CD4-positive, alpha-beta T cell (primary cell): ENCODE results near the gene FBLN7. TPM values are rescaled to one million over a fixed set of nuclear protein-coding genes. Genes with fewer than 3 reads are reported as not detected.

ENCODE experiments used
- ATAC-seq: fragments of 200-7000 bp; cut with Tn5 transposase; one replicate; pipeline ENCODE4 v1.10.0; 2022; ENCODE audit warnings: mild to moderate bottlenecking; ENCODE audit not compliant: poor library complexity
- CTCF ChIA-PET: fragments of 350-600 bp; sonication (Branson Sonifier 250); formaldehyde crosslinking; loops from one replicate; lab custom pipeline; 2021; ENCODE audit warnings: antibody characterized with exemption, inconsistent platforms; lab: Charles Lee
- POLR2A ChIA-PET: fragments of 350-600 bp; sonication (Branson Sonifier 250); formaldehyde crosslinking; loops from one replicate; lab custom pipeline; 2021; ENCODE audit warnings: antibody characterized with exemption, inconsistent platforms; lab: Charles Lee
- DNase-seq, 14 experiments: peaks; one replicate each; pipeline ENCODE4 v3.0.0-alpha.2; 2013 to 2020; ENCODE audit warnings: mixed read lengths in 2 of 14
- H3K27ac ChIP-seq, 2 donors: one replicate each; pipeline versions ENCODE4 v1.5.1 to v1.7.0; 2013; ENCODE audit warnings: low read length in 2 of 2, low read depth in 1 of 2, mild to moderate bottlenecking in 1 of 2
- H3K27me3 ChIP-seq, 2 experiments: 1 replicate in 1 of 2; 2 replicates in 1 of 2; pipeline versions ENCODE4 v1.6.1 to v1.7.0; 2013; ENCODE audit warnings: low read length in 2 of 2, control low read depth in 1 of 2, mild to moderate bottlenecking in 1 of 2, moderate library complexity in 1 of 2; ENCODE audit not compliant: insufficient read depth in 2 of 2, control insufficient read depth in 1 of 2
- H3K36me3 ChIP-seq: one replicate; pipeline ENCODE4 v1.6.1; 2013; ENCODE audit warnings: low read length, control low read depth; ENCODE audit not compliant: insufficient read depth
- H3K4me1 ChIP-seq: one replicate; pipeline ENCODE4 v1.6.1; 2013; ENCODE audit warnings: low read length, control low read depth; ENCODE audit not compliant: insufficient read depth
- H3K4me3 ChIP-seq: one replicate; pipeline ENCODE4 v1.5.1; 2013; ENCODE audit warnings: mild to moderate bottlenecking, low read length, moderate library complexity
- H3K9me3 ChIP-seq, 2 experiments: 1 replicate in 1 of 2; 2 replicates in 1 of 2; pipeline versions ENCODE4 v1.6.1 to v1.7.0; 2013; ENCODE audit warnings: low read length in 2 of 2, mild to moderate bottlenecking in 2 of 2, control low read depth in 1 of 2, moderate library complexity in 1 of 2; ENCODE audit not compliant: control insufficient read depth in 1 of 2, insufficient read depth in 1 of 2
- H3K27ac Mint-ChIP-seq: one replicate; pipeline ENCODE4 v1.8.0; 2020; ENCODE audit warnings: mixed read lengths
- H3K27me3 Mint-ChIP-seq: one replicate; pipeline ENCODE4 v1.8.0; 2021; ENCODE audit warnings: mixed read lengths
- H3K36me3 Mint-ChIP-seq: one replicate; pipeline ENCODE4 v1.8.0; 2021; ENCODE audit warnings: low read depth, mixed read lengths
- H3K4me1 Mint-ChIP-seq: one replicate; pipeline ENCODE4 v1.8.0; 2021; ENCODE audit warnings: low read depth, mixed read lengths
- H3K4me3 Mint-ChIP-seq: one replicate; pipeline ENCODE4 v1.8.0; 2020; ENCODE audit warnings: mild to moderate bottlenecking, mixed read lengths
- H3K9me3 Mint-ChIP-seq: one replicate; pipeline ENCODE4 v1.8.0; 2020; ENCODE audit warnings: mixed read lengths
- intact Hi-C, 2 experiments: fragments of 100-400 bp; cut with DNase I in 1 of 2; cut with micrococcal nuclease in 1 of 2; formaldehyde crosslinking; loops; one replicate each; pipeline versions ENCODE4 v1.15.1 to v1.9.0; 2023 to 2025; cut with DNase I, micrococcal nuclease
- total RNA-seq, 174 experiments: library from RNA in 2 of 174; stranded (reverse) in 2 of 174; gene quantifications; one replicate each; pipeline ENCODE4 v1.2.3 and lab custom pipeline; 2021 to 2026
- TF ChIP-seq, protein P1 (sequence below): fragments of 200-600 bp; IDR thresholded peaks from one replicate; pipeline ENCODE4 v1.8.0; 2022; ENCODE audit warnings: antibody characterized with exemption, mild to moderate bottlenecking

The FBLN7 gene
- total RNA-seq, 2 experiments from 2014 or later = 27.0 to 27.2 TPM

DNA sequence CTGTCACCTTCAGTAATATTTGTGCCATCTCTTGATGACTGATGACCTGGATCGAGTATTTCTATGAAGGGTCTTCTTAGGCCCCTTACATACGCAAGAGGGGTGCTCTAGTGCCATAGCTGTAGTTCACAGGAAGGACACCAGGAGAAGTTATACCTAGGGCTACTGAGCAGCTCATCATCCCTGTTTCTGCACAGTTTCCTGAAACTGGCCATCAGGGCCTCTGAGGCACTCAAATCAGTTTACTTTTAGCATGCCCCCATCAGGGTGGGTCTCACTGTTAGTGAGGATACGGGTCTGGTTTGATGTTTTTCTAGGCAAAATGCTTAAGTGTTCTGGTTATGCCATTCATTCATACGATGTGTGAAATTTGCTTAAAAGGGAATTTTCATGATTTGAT is 20.0 kb upstream of the FBLN7 start:
- Mint-ChIP-seq H3K4me1 (no peaks in the 10 kb centered on the region), H3K27me3 (no peaks in the 10 kb centered on the region), H3K9me3 (no peaks in the 10 kb centered on the region), H3K27ac (no peak overlapping the region), H3K36me3 (peaks cover 38% of the 10 kb centered on the region), H3K4me3 (no peak overlapping the region)
- H3K4me3 ChIP-seq = no peak overlapping the region
- ATAC-seq (no peak), DNase-seq (no peak)
- H3K36me3 ChIP-seq = peaks cover 14% of the 10 kb centered on the region
- no peaks in the 10 kb centered on the region for H3K27me3 ChIP-seq
- no peak overlapping the region for H3K27ac ChIP-seq
- CTCF ChIA-PET = interaction anchor here (2.1 kb wide), 1 partner anchor 136 kb away, joined by 5 read pairs; the partner anchor contains the start of gene ZC3H8
- intact Hi-C loops = no loop called here
- TF ChIP-seq, protein P1, sequence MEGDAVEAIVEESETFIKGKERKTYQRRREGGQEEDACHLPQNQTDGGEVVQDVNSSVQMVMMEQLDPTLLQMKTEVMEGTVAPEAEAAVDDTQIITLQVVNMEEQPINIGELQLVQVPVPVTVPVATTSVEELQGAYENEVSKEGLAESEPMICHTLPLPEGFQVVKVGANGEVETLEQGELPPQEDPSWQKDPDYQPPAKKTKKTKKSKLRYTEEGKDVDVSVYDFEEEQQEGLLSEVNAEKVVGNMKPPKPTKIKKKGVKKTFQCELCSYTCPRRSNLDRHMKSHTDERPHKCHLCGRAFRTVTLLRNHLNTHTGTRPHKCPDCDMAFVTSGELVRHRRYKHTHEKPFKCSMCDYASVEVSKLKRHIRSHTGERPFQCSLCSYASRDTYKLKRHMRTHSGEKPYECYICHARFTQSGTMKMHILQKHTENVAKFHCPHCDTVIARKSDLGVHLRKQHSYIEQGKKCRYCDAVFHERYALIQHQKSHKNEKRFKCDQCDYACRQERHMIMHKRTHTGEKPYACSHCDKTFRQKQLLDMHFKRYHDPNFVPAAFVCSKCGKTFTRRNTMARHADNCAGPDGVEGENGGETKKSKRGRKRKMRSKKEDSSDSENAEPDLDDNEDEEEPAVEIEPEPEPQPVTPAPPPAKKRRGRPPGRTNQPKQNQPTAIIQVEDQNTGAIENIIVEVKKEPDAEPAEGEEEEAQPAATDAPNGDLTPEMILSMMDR = no peak
- no peaks in the 10 kb centered on the region for H3K4me1 ChIP-seq
- H3K9me3 ChIP-seq = no peaks in the 10 kb centered on the region
- POLR2A ChIA-PET = no interaction called here

DNA sequence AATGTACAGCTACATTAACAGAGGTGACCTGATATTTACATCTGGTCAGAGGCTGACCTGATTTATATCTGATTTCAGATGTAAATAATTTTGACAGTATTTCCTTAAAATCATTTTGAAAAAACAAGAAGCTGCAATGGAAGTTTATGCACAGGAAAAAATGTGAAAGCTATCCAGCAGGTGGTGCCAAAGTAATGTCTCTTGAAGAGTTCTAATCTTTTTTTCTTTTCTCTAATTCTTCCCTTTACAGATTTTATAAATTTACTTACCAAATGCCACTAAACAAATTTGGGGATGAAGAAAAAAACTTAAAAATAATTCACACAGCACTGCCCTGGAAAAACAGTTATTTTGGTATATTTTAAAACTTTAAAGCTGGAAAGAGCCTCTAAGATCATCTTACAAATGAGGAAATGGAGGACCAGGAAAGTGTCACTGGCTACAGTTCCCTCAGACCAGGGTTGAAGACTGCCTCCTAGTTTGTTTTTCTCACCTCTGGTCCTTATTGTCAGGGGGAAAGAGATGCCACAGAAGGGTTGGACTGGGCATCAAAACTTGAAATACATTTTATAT is 16.4 kb upstream of the FBLN7 start:
- Mint-ChIP-seq H3K27ac (peak overlapping the region; percentile 35), H3K9me3 (no peaks in the 10 kb centered on the region), H3K4me3 (no peak overlapping the region), H3K36me3 (peaks cover 28% of the 10 kb centered on the region), H3K27me3 (no peaks in the 10 kb centered on the region), H3K4me1 (no peaks in the 10 kb centered on the region)
- H3K9me3 ChIP-seq = no peaks in the 10 kb centered on the region
- H3K27me3 ChIP-seq = no peaks in the 10 kb centered on the region
- H3K36me3 ChIP-seq = peaks cover 12% of the 10 kb centered on the region
- no peak overlapping the region for H3K27ac ChIP-seq
- no peaks in the 10 kb centered on the region for H3K4me1 ChIP-seq
- ATAC-seq (no peak), DNase-seq (peak in 11 of 14 experiments; percentile 20 to 76 (median 45))
- intact Hi-C loops = loop anchor here (1.0 to 10.0 kb wide), 6 partner anchors 36 to 463 kb away; partner anchors contain the start of gene CHCHD5 (in 1 of the 2)
- POLR2A ChIA-PET = interaction anchor here (0.8 to 1.2 kb wide), 6 partner anchors 34 to 153 kb away, joined by 3 to 7 read pairs (median 4); partner anchors contain the start of gene ZC3H8
- CTCF ChIA-PET = interaction anchor here (0.5 to 2.1 kb wide), 18 partner anchors 11 to 464 kb away, joined by 3 to 16 read pairs (median 4); partner anchors contain the start of genes ZC3H6 and ZC3H8
- H3K4me3 ChIP-seq = no peak overlapping the region
- TF ChIP-seq, protein P1 = peak; percentile 80

DNA sequence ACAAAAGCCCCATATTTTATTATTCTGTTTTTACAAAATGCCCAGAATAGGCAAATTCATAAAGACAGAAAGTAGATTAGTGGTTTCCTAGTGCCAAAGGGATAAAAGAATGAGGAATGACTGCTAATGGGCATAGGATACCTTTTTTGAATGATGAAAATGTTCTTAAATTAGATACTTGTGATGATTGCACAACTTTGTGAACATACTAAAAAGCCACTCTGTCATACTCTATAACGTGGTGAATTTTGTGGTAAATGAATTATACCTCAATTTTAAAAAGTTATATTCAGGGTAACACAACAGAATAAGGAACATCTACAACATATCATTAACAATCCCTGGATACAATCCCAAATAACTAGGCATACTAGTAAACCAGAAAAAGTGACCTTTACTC is 9.1 kb upstream of the FBLN7 start:
- POLR2A ChIA-PET = no interaction called here
- Histone ChIP-seq H3K4me3 (no peak overlapping the region), H3K27ac (no peak overlapping the region), H3K36me3 (no peaks in the 10 kb centered on the region), H3K9me3 (peaks cover 4 to 7% of the 10 kb centered on the region in 2 experiments), H3K27me3 (no peaks in the 10 kb centered on the region), H3K4me1 (no peaks in the 10 kb centered on the region)
- ATAC-seq = no peak
- H3K4me3 Mint-ChIP-seq = no peak overlapping the region
- intact Hi-C loops = loop anchor here in 1 of 2 experiments (10.0 kb wide), 1 partner anchor 456 kb away; the partner anchor contains the start of gene CHCHD5
- peaks cover 5% of the 10 kb centered on the region for H3K4me1 Mint-ChIP-seq
- peaks cover 6% of the 10 kb centered on the region for H3K9me3 Mint-ChIP-seq
- no peak for DNase-seq
- H3K36me3 Mint-ChIP-seq = peaks cover 4% of the 10 kb centered on the region
- no peaks in the 10 kb centered on the region for H3K27me3 Mint-ChIP-seq
- no peak overlapping the region for H3K27ac Mint-ChIP-seq
- CTCF ChIA-PET = no interaction called here
- TF ChIP-seq, protein P1 = no peak
